HG02588 (cell line): Measurements from ENCODE around the gene BLM.
A peak's percentile ranks its signal among the peaks of the same experiment; 100 is the strongest.
"Not testable (repeated sequence)": the region's sequence is repeated elsewhere in the genome, so short reads cannot be mapped to it uniquely, and the experiment has no call there.

ENCODE experiments used
- ATAC-seq: cut with Tn5 transposase; IDR thresholded peaks from one replicate; pipeline ENCODE4 v1.9.1; 2021; ENCODE audit warnings: mild to moderate bottlenecking, moderate library complexity; ENCODE audit not compliant: unreplicated experiment

Gene BLM

GRCh38 chr15:90818251-90819210 is 101.4 kb downstream of the BLM start:
- ATAC-seq, result no peak

GRCh38 chr15:90819390-90819789 is 102.2 kb downstream of the BLM start:
- ATAC-seq, result no peak

- ATAC-seq, result no peak
These were observed 102.7 kb downstream of the BLM start for GRCh38 chr15:90819850-90820249.

GRCh38 chr15:90820481-90820880 is 103.3 kb downstream of the BLM start:
- ATAC-seq, result no peak

- ATAC-seq, result no peak
These were observed 105.2 kb downstream of the BLM start for GRCh38 chr15:90822204-90822955.

- ATAC-seq, result no peak
These were observed 106.4 kb downstream of the BLM start for GRCh38 chr15:90823455-90823974.

- not testable (repeated sequence) for ATAC-seq
These were observed 108.2 kb downstream of the BLM start for GRCh38 chr15:90825115-90825899.

GRCh38 chr15:90826206-90826885 is 109.2 kb downstream of the BLM start:
- not testable (repeated sequence) for ATAC-seq

- no peak for ATAC-seq
These were observed 109.8 kb downstream of the BLM start for GRCh38 chr15:90826886-90827435.

GRCh38 chr15:90828111-90828510 is 111.0 kb downstream of the BLM start:
- no peak for ATAC-seq

GRCh38 chr15:90829126-90829525 is 112.0 kb downstream of the BLM start:
- ATAC-seq, result no peak

- no peak for ATAC-seq
These were observed 112.8 kb downstream of the BLM start for GRCh38 chr15:90829942-90830440.

- ATAC-seq, result no peak
These were observed 117.5 kb downstream of the BLM start for GRCh38 chr15:90834626-90835025.

GRCh38 chr15:90836296-90836871 is 119.2 kb downstream of the BLM start:
- no peak for ATAC-seq

GRCh38 chr15:90837094-90837493 is 119.9 kb downstream of the BLM start:
- ATAC-seq, result no peak

GRCh38 chr15:90838139-90838538 is 121.0 kb downstream of the BLM start:
- no peak for ATAC-seq

- ATAC-seq, result no peak
These were observed 121.4 kb downstream of the BLM start for GRCh38 chr15:90838544-90838943.

GRCh38 chr15:90839187-90840071 is 122.3 kb downstream of the BLM start:
- peak; percentile 66 for ATAC-seq
